H54 (cell line): ENCODE measurements around the gene OR5H2.

Experiments used
- DNase-seq: peaks from one replicate; pipeline ENCODE4 v3.0.0; 2011; ENCODE audit warnings: low spot score, mixed read lengths; ENCODE audit not compliant: insufficient read length
- FAIRE-seq: peaks from 3 replicates; lab custom pipeline; 2011; peaks lifted over from hg19 to GRCh38; lab: Jason Lieb, UNC
- POLR2A ChIP-seq: IDR thresholded peaks from 2 replicates; pipeline ENCODE4 v1.6.1; 2011; ENCODE audit warnings: low read depth, mild to moderate bottlenecking, low read length

The OR5H2 gene

GRCh38 chr3:98322101-98322500 lies 39.8 kb downstream of the OR5H2 start:
- FAIRE-seq: no peak
- no peak for TF ChIP-seq POLR2A
- DNase-seq: no peak

GRCh38 chr3:98322686-98323085 lies 40.4 kb downstream of the OR5H2 start:
- DNase-seq: no peak
- TF ChIP-seq POLR2A: no peak
- FAIRE-seq: no peak

GRCh38 chr3:98323425-98323824 lies 41.1 kb downstream of the OR5H2 start:
- FAIRE-seq (no peak), DNase-seq (no peak)
- TF ChIP-seq POLR2A: no peak

- FAIRE-seq: no peak
- DNase-seq: no peak
- TF ChIP-seq POLR2A: no peak
These were observed 42.8 kb downstream of the OR5H2 start for GRCh38 chr3:98325055-98325454.

DNA sequence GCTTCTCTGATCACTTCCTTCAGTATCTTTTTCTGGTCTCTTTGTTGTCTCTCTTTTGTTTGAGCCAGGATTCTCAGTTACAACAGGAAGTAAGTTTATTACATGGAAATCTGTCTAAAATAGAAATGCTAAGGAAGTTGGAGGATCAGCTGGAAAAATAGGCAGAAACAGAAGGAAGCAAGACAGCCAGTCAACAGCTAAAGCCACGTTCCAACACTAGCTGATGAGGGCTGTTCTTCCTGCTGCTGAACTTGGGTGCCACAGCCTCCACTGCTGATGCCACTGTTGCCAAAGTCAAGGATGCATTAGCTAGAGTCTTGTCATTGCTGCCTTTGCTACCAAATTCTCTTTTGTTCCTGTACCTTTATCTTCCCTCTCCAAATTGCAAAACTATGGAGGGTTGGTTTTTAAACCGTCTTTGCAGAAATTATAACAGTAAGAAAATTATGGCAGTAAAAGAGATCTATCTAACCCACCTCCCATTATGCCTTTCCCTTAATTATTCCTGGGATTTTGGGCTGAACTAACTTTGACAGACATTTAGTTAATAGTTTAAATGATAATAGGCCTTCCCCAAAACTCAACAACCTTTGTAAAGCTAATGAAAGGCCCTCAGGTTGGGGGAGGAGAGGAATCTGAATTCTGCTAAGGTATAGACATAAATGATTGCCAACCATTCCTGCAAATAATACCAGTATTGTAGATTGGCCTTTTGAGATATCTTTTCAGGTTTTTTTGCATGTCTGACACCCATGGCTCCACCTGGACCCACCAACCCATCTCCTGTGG lies 44.0 kb downstream of the OR5H2 start:
- FAIRE-seq (no peak), DNase-seq (no peak)
- TF ChIP-seq POLR2A: no peak

DNA sequence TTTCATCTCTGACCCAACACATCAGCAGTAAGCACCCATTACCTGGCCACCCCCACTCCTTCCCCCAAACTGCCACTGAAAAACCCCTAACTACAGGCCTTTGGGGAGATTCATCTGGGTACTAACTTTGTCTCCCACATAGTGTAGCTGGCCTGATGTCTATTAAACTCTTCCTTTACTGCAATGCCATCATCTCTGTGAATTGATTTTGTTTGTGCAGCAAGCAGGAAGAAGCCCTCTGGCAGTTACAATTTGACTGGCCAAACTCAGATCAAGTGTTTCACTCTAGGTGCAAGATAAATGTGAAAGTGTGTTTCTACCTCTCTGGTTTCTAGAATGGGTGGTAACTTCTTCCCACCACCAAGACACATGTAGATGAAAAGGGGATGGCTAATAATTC lies 44.6 kb downstream of the OR5H2 start:
- no peak for DNase-seq
- no peak for FAIRE-seq
- no peak for TF ChIP-seq POLR2A

DNA sequence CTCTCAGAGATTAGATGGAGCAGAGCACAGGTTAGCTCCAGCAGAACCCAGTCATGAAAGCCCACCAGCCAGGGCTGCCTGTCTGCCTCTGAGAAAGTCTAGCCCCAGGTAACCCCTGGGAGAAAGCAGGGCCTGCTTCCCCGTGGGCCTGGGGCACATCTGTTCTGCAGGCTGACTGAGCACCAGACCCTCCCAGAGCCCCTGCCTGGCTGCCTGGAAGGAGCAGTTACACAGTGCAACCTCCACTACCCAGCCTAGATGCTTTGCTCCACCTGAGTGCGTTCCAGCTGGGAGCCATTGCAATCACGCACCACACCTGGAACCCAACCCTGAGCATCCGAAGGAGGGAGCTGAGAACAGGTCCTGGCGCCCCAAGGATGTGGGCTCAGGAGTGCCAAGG lies 46.6 kb downstream of the OR5H2 start:
- no peak for FAIRE-seq

GRCh38 chr3:98329392-98330124 lies 47.3 kb downstream of the OR5H2 start:
- DNase-seq: no peak
- FAIRE-seq: peak; percentile 62

More for the DNA sequence above, 46.6 kb downstream of the OR5H2 start:
- no peak for TF ChIP-seq POLR2A
- DNase-seq: no peak

DNA sequence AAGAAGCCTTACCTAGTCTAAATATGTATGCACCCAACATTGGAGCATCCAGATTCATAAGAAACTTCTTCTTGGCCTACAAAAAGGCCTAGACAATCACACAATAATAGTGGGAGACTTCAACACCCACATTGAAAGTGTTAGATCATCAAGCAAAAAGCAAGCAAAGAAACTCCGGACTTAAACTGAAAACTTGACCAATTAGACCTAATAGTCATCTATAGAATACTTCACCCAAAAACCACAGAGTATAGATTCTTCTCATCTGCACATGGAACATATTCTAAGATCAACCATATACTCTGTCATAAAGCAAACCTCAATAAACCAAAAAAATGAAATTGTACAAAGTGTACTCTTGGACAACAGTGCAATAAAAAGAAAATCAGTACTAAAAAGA lies 49.0 kb downstream of the OR5H2 start:
- FAIRE-seq (no peak), DNase-seq (no peak)
- TF ChIP-seq POLR2A: no peak

More at GRCh38 chr3:98329392-98330124, 47.3 kb downstream of the OR5H2 start:
- no peak for TF ChIP-seq POLR2A
